ENCODE measurements around the gene KIAA0753.

DNA sequence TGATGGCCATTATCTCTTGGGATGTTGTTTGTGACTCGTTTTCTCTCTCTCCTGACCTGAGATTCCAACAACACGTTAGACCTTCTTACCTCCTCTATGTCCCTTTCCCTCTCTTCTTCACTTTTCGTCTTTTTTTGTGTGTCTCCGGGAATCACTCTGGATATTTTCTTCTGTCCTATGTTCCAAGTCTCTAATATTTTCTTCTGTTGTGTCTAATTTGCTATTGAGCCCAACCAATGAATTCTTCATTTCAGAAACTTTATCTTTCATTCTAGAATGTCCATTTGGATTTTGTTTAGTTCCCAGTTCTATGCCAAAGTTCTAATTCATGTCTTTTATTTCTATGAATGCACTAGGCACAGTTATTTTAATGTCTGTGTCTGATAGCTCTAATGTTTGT, 57.1 kb downstream of the KIAA0753 start:
- TF ChIP-seq, protein P1, sequence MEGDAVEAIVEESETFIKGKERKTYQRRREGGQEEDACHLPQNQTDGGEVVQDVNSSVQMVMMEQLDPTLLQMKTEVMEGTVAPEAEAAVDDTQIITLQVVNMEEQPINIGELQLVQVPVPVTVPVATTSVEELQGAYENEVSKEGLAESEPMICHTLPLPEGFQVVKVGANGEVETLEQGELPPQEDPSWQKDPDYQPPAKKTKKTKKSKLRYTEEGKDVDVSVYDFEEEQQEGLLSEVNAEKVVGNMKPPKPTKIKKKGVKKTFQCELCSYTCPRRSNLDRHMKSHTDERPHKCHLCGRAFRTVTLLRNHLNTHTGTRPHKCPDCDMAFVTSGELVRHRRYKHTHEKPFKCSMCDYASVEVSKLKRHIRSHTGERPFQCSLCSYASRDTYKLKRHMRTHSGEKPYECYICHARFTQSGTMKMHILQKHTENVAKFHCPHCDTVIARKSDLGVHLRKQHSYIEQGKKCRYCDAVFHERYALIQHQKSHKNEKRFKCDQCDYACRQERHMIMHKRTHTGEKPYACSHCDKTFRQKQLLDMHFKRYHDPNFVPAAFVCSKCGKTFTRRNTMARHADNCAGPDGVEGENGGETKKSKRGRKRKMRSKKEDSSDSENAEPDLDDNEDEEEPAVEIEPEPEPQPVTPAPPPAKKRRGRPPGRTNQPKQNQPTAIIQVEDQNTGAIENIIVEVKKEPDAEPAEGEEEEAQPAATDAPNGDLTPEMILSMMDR (IDR thresholded peaks at IDR 0.05; ENCODE audit: low read depth, low read length, poor library complexity, severe bottlenecking): no peak
- TF ChIP-seq EZH2phosphoT487 (IDR thresholded peaks at IDR 0.05; ENCODE audit: borderline replicate concordance, low read length): no peak
